OCI-LY7 (cell line): Measurements from ENCODE around the gene AP1S3. TPM values are rescaled to one million over a fixed set of nuclear protein-coding genes. Genes with fewer than 3 reads are reported as not detected.

ENCODE experiments used
- BruUV-seq: library from RNA; stranded (reverse); fragments of 400-500 nt; replicated peaks from 2 replicates; lab custom pipeline; 2021; lab: Mats Ljungman, UMichigan
- CTCF ChIA-PET: fragments of 300-600 bp; sonication (Branson Sonifier 250); formaldehyde crosslinking; loops from one replicate; lab custom pipeline; 2022; ENCODE audit warnings: antibody characterized with exemption; ENCODE audit not compliant: unreplicated experiment; lab: Charles Lee
- POLR2A ChIA-PET: fragments of 300-600 bp; sonication (Branson Sonifier 250); formaldehyde crosslinking; loops from one replicate; lab custom pipeline; 2022; ENCODE audit warnings: antibody characterized with exemption; lab: Charles Lee
- DNase-seq: peaks from one replicate; pipeline ENCODE4 v3.0.0-alpha.2; 2015; ENCODE audit warnings: low spot score
- H2AFZ ChIP-seq: fragments of 200-600 bp; sonication (generic), shearing (Covaris generic); 2 replicates; pipeline ENCODE4 v1.6.1; 2014; ENCODE audit warnings: mild to moderate bottlenecking, antibody characterized with exemption, low read length, moderate library complexity
- H3K27ac ChIP-seq: fragments of 200-600 bp; sonication (generic); 2 replicates; pipeline ENCODE4 v1.5.1; 2014; ENCODE audit warnings: mixed run types, low read depth, mild to moderate bottlenecking, moderate library complexity, low read length, inconsistent platforms; ENCODE audit not compliant: poor library complexity, severe bottlenecking
- H3K36me3 ChIP-seq: fragments of 200-600 bp; sonication (generic); 2 replicates; pipeline ENCODE4 v1.6.1; 2014; ENCODE audit warnings: mild to moderate bottlenecking, antibody characterized with exemption, low read length, moderate library complexity, mixed read lengths; ENCODE audit not compliant: insufficient read depth
- H3K4me1 ChIP-seq: fragments of 200-600 bp; sonication (generic); 2 replicates; pipeline ENCODE4 v1.5.1; 2014; ENCODE audit warnings: mild to moderate bottlenecking, low read length; ENCODE audit not compliant: insufficient read depth, poor library complexity, severe bottlenecking
- H3K4me2 ChIP-seq: fragments of 200-600 bp; sonication (generic); 2 replicates; pipeline ENCODE4 v1.6.1; 2014; ENCODE audit warnings: mild to moderate bottlenecking, low read length
- H3K4me3 ChIP-seq: fragments of 200-600 bp; sonication (generic); 2 replicates; pipeline ENCODE4 v1.5.1; 2014; ENCODE audit warnings: mild to moderate bottlenecking, low read depth, low read length; ENCODE audit not compliant: poor library complexity, severe bottlenecking
- H3K79me2 ChIP-seq: fragments of 200-600 bp; sonication (generic); 2 replicates; pipeline ENCODE4 v1.6.1; 2016; ENCODE audit warnings: low read depth, mild to moderate bottlenecking, low read length, moderate library complexity, mixed read lengths; ENCODE audit not compliant: insufficient read depth
- H3K9me2 ChIP-seq: fragments of 200-600 bp; sonication (generic); 2 replicates; pipeline ENCODE4 v1.6.1; 2016; ENCODE audit warnings: mild to moderate bottlenecking, low read length, mixed read lengths; ENCODE audit not compliant: insufficient read depth
- H3K9me3 ChIP-seq: fragments of 200-600 bp; sonication (generic); 2 replicates; pipeline ENCODE4 v1.6.1; 2014; ENCODE audit warnings: mild to moderate bottlenecking, mixed run types, low read length, mixed read lengths
- H4K20me1 ChIP-seq: fragments of 200-600 bp; sonication (generic); 2 replicates; pipeline ENCODE4 v1.6.1; 2014; ENCODE audit warnings: mild to moderate bottlenecking, antibody characterized with exemption, low read length, moderate library complexity, mixed read lengths; ENCODE audit not compliant: insufficient read depth
- CTCF ChIP-seq: fragments of 200-600 bp; sonication (generic); conservative IDR thresholded peaks from 2 replicates; pipeline ENCODE4 v1.5.1; 2014; ENCODE audit warnings: mild to moderate bottlenecking, antibody characterized with exemption, low read length, moderate library complexity, mixed read lengths
- EZH2phosphoT487 ChIP-seq: fragments of 200-600 bp; sonication (generic); IDR thresholded peaks from 2 replicates; pipeline ENCODE4 v1.6.1; 2018; ENCODE audit warnings: low read depth, borderline replicate concordance, mild to moderate bottlenecking, mixed run types, antibody characterized with exemption, low read length, moderate library complexity, mixed read lengths
- intact Hi-C: fragments of 100-400 bp; cut with micrococcal nuclease; formaldehyde crosslinking; loops from one replicate; pipeline ENCODE4 v1.10.0; 2022; ENCODE audit not compliant: unreplicated experiment
- total RNA-seq, 2 experiments: library from RNA; depleted of rRNA in 1 of 2; stranded (reverse); fragments of >200 nt in 1 of 2; shearing (Covaris generic) in 1 of 2; gene quantifications; 2 replicates each; pipeline ENCODE4 v1.2.3, GENCODE V29; 2014 to 2022

AP1S3 gene
- total RNA-seq, 2 experiments from 2014 or later = 11.2 to 32.1 TPM

DNA sequence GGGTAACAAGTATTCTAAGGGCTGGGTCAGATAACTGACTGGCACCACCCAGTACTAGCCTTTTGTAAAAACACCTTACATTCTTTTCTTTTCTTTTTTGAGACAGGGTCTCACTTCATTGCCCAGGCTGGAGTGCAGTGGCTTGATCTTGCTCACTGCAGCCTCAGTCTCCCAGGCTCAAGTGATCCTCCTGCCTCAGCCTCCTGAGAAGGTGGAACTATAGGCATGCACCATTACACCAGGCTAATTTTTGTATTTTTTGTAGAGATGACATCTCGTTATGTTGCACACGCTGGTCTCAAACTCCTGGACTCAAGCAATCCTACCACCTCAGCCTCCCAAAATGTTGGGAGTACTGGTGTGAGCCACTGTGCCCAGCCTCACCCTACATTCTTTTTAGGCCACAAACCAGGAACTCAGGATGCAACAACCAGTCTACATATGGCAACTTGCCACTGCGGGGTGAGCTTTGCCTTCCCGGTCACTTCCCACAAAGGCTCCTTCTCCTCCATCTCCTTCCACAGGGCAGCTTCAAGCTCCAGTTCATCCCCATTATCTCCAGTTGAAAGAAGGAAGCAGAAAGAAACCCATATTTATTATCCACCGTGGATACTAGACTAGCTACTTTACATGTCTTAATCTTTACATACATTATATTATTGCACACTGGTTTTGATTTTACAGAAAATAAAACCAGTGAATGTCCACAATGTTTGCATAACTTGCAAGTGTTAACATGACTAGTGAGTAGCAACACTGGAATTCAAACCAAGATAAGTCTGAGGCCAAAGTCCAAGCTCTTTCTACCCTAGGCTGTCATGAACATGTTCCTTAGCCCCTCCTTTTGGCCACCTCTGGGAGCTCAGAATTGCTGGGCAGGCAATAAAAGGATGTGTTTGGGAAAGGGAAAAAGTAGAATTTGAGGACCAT lies 23.7 kb upstream of the AP1S3 start:
- BruUV-seq = no TSS peak
- POLR2A ChIA-PET = interaction anchor here (0.6 to 1.1 kb wide), 5 partner anchors 20 to 135 kb away, joined by 3 to 4 read pairs (median 3); no protein-coding TSS in a partner anchor

DNA sequence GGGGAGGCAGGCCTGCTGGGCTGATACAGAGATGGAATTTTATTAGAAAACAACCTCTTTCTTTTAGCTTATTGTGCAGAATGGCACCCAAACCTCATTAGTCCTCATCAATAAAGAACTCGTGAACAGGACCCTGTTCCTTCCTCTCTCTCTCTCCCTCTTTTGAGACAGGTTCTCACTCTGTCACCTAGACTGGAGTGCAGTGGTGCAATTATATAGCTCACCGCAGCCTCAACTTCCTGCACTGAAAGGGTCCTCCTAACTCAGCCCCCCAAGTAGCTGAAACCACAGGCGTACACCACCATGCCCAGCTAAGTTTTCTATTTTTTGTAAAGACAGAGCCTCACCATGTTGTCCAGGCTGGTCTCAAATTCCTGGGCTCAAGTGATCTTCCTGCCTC lies 21.7 kb upstream of the AP1S3 start:
- no peak overlapping the region for H2AFZ ChIP-seq
- H3K79me2 ChIP-seq = no peaks in the 10 kb centered on the region
- H3K36me3 ChIP-seq = no peaks in the 10 kb centered on the region
- no peak overlapping the region for H3K4me3 ChIP-seq
- ChIA-PET POLR2A (interaction anchor here (1.2 kb wide), 1 partner anchor 12 kb away, joined by 3 read pairs; no protein-coding TSS in a partner anchor), CTCF (no interaction called here)
- H4K20me1 ChIP-seq = no peaks in the 10 kb centered on the region
- H3K4me2 ChIP-seq = no peak overlapping the region
- BruUV-seq = no TSS peak
- no peaks in the 10 kb centered on the region for H3K9me2 ChIP-seq
- TF ChIP-seq EZH2phosphoT487 (no peak), CTCF (no peak)
- peaks cover 6% of the 10 kb centered on the region for H3K4me1 ChIP-seq
- no peaks in the 10 kb centered on the region for H3K9me3 ChIP-seq
- H3K27ac ChIP-seq = no peak overlapping the region
- intact Hi-C loops = no loop called here
- DNase-seq = no peak

More for the DNA sequence above, 23.7 kb upstream of the AP1S3 start:
- DNase-seq = no peak
- CTCF ChIA-PET = no interaction called here
- Histone ChIP-seq H3K4me1 (peaks cover 13% of the 10 kb centered on the region), H3K27ac (no peak overlapping the region), H3K79me2 (no peaks in the 10 kb centered on the region), H3K9me3 (no peaks in the 10 kb centered on the region), H2AFZ (no peak overlapping the region), H3K9me2 (no peaks in the 10 kb centered on the region), H4K20me1 (no peaks in the 10 kb centered on the region), H3K36me3 (no peaks in the 10 kb centered on the region), H3K4me3 (no peak overlapping the region), H3K4me2 (no peak overlapping the region)
- TF ChIP-seq EZH2phosphoT487 = no peak
- TF ChIP-seq CTCF = no peak
- intact Hi-C loops = loop anchor here (1.0 to 10.0 kb wide), 3 partner anchors 81 to 406 kb away; no protein-coding TSS in a partner anchor

DNA sequence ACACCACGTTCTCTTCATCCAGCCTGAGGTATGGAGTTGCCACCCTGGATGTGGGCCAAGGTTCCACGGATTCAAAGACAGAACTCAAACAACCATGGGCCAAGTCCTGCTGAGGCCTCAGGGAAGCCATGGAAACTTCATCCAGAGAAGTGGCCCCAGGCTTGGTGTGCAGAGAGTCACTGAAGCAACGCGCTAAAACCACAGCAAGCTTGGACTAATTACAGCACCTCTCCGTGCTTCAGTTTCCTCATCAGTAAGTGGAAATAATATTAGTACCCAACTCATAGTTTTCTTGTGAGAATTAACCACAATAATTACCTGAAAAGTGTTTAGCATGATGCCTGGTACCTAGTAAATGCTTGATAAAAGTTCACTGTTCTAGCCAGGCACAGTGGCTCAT lies 19.2 kb upstream of the AP1S3 start:
- no peaks in the 10 kb centered on the region for H3K36me3 ChIP-seq
- peaks cover 6% of the 10 kb centered on the region for H3K4me1 ChIP-seq
- no peaks in the 10 kb centered on the region for H4K20me1 ChIP-seq
- ChIA-PET POLR2A (interaction anchor here (0.7 to 0.8 kb wide), 2 partner anchors 16 to 41 kb away, joined by 3 to 4 read pairs; no protein-coding TSS in a partner anchor), CTCF (no interaction called here)
- no peaks in the 10 kb centered on the region for H3K79me2 ChIP-seq
- no peak overlapping the region for H3K4me3 ChIP-seq
- H3K9me2 ChIP-seq = no peaks in the 10 kb centered on the region
- TF ChIP-seq CTCF = no peak
- no peak for TF ChIP-seq EZH2phosphoT487
- no peaks in the 10 kb centered on the region for H3K9me3 ChIP-seq
- no peak for DNase-seq
- BruUV-seq = no TSS peak
- intact Hi-C loops = no loop called here
- no peak overlapping the region for H3K27ac ChIP-seq
- H3K4me2 ChIP-seq = no peak overlapping the region
- H2AFZ ChIP-seq = no peak overlapping the region
